HG03521 (cell line): ENCODE results near the gene CDK13.
"Not testable (repeated sequence)": the region's sequence is repeated elsewhere in the genome, so short reads cannot be mapped to it uniquely, and the experiment has no call there.

Source experiments
- ATAC-seq: cut with Tn5 transposase; IDR thresholded peaks from one replicate; pipeline ENCODE4 v1.9.1; 2021; ENCODE audit warnings: mild to moderate bottlenecking, moderate library complexity; ENCODE audit not compliant: unreplicated experiment

The CDK13 gene

GRCh38 chr7:40095695-40096327, 145.8 kb downstream of the CDK13 start:
- no peak for ATAC-seq

DNA sequence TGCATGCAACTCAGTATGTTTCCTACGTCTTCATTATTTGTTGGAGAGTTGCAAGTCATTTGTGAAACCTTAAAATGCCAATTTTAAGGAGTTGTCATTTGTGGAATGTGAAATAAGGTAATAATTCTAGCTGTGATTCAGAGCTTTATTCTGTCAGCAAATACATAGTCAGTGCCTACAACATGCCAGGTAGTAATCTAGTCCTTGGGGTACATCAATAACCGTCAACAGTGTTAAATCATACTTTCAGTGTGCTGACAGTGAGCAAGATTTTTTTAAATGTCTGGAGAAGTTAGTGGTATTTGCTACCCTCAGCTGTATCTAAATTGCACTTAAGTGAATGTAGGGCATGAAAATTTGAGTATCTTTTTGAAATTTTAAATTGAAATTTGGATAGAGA, 147.7 kb downstream of the CDK13 start:
- ATAC-seq: no peak

GRCh38 chr7:40098810-40099209, 148.8 kb downstream of the CDK13 start:
- no peak for ATAC-seq

DNA sequence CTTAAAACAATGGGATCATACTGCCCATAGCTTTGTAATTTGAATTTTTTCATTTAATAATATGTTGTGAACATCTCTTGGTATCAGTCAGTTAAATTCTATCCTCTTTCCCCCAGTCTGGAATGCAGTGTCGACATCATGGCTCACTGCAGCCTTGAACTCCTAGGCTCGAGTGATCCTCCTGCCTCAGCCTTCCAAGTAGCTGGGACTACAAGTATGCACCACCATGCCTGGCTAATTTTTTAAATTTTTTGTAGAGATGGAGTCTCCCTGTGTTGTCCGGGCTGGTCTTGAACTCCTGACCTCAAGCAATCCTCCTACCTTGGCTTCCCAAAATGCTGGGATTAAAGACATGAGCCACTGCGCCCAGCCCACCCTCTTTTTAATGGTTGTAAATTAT, 149.8 kb downstream of the CDK13 start:
- no peak for ATAC-seq

GRCh38 chr7:40101201-40101600, 151.1 kb downstream of the CDK13 start:
- no peak for ATAC-seq

GRCh38 chr7:40102897-40103296, 152.8 kb downstream of the CDK13 start:
- ATAC-seq: no peak

DNA sequence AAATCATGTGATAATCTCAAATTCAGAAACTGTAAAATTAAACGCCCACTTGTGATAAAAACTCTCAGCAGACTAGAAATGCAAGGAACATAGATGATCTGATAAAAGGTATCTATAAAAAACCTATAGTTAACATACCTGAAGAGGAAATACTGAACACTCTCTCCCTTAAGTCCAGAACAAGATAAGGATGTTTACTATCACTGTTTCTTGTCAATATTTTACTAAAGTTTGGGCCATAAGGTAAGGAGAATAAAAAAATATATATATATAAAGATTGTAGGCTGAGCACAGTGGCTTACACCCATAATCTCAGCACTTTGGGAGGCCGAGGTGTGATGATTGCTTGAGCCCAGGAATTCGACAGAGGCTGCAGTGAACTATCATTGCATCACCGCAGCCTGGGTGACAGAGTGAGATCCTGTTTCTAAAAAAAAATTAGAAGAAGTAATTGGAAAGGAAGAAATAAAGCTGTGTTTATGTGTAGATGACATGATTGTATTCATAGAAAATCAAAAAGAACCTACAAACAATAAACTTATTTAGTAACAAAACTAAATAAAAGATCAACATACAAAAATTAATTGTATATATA, 155.9 kb downstream of the CDK13 start:
- ATAC-seq: no peak

DNA sequence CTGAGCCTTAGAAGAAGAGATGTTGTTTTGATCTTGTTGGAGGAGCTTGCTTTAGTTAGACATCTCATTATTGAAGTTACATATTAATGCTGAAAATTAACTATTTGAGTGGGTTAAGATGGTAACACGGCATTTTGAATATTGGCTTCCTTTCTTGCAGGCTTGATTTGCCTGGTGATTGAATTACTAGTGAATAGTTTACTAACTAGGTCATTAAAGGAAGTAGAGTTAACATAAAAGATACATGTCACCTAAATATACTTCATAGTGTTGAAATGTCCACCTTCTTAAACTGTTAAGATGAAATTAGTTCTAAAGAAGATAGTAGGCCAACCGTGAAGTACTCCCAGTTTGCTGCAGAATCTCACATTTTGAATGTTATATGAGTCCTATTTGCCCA, 165.9 kb downstream of the CDK13 start:
- no peak for ATAC-seq

DNA sequence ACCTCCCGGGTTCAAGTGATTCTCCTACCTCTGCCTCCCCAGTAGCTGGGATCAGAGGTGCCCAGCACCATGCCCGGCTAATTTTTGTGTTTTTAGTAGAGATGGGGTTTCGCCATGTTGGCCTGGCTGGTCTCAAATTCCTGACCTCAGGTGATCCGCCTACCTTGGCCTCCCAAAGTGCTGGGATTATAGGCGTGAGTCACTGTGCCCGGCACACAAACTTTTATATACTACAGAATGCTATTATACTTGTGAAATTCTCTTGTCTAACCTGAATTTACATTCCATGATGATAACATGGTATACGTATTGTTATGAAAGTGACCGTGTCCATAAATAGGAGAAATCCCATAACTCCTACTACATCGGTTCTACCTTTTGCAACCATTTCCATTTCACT, 167.1 kb downstream of the CDK13 start:
- not testable (repeated sequence) for ATAC-seq

DNA sequence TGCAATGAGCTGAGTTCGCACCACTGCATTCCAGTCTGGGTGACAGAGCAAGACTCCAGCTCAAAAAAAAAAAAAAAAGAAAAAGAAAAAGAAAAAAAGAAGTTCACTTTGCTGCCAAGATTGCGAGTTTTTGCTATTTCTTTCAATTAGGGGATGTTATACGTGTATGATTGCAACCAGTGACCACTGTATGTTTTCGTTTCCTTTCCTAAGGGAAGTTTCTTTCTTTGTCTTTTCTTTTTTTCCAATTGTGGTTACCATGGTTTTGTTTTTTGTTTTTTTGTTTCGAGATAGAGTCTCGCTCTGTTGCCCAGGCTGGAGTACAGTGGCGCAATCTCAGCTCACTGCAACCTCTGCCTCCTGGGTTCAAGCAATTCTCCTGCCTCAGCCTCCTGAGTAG, 168.1 kb downstream of the CDK13 start:
- not testable (repeated sequence) for ATAC-seq

DNA sequence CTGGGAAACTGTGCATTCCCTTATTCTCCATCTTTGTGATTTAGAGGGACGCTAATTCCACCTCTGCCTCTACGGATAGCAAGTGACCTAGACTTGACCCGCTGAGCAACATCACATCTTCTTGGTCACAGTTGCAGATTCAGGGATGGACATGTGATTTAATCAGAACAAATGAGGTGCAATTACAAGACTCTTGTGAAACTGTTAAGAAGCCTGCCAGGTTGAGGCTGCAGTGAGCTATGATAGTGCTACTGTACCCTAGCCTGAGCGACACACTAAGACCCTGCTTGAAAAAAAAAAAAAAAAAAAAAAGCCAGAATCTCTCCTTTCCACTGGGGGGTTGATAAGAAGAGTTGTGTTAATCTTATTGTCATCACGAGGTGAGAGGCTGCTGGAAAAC, 170.0 kb downstream of the CDK13 start:
- no peak for ATAC-seq

DNA sequence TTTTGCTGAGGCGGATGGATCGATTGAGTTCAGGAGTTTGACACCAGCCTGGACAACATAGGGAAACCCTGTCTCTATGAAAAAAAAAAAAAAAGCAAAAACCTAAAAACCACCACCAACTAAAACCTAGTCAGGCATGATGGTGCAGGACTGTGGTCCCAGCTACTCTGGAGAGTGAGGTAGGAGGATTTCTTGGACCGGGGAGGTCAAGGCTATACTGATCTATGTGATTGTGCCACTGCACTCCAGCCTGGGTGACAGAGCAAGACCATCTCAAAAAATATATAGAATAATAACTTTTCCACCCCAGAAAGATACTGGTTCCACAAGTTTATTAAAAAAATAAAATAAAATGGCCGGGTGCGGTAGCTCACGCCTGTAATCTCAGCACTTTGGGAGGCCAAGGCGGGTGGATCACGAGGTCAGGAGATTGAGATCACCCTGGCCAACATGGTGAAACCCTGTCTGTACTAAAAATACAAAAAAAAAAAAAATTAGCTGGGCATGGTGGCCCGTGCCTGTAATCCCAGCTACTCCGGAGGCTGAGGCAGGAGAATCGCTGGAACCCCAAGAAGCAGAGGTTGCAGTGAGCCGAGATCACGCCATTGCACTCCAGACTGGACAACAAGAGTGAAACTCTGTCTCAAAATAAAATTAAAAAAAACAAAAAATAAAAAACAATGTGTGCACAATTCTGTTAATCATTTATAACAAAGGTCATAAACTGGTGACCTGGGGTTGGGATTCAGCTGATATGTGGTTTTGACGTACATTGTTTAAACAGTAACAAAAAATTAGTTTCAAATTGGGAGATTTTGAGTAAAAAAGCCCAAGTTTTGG, 172.3 kb downstream of the CDK13 start:
- ATAC-seq: not testable (repeated sequence)

DNA sequence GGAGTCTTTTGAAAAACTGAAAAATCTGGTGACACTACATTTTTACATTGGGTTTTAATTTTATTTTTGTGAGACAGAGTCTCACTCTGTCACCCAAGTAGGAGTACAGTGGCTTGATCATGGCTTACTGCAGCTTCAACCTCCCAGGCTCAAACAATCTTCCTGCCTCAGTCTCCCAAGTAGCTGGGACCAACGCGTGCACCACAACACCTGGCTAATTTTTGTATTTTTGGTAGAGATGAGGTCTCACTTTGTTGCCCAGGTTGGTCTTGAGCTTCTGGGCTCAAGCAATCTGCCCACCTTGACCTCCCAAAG, 172.8 kb downstream of the CDK13 start:
- ATAC-seq: no peak

DNA sequence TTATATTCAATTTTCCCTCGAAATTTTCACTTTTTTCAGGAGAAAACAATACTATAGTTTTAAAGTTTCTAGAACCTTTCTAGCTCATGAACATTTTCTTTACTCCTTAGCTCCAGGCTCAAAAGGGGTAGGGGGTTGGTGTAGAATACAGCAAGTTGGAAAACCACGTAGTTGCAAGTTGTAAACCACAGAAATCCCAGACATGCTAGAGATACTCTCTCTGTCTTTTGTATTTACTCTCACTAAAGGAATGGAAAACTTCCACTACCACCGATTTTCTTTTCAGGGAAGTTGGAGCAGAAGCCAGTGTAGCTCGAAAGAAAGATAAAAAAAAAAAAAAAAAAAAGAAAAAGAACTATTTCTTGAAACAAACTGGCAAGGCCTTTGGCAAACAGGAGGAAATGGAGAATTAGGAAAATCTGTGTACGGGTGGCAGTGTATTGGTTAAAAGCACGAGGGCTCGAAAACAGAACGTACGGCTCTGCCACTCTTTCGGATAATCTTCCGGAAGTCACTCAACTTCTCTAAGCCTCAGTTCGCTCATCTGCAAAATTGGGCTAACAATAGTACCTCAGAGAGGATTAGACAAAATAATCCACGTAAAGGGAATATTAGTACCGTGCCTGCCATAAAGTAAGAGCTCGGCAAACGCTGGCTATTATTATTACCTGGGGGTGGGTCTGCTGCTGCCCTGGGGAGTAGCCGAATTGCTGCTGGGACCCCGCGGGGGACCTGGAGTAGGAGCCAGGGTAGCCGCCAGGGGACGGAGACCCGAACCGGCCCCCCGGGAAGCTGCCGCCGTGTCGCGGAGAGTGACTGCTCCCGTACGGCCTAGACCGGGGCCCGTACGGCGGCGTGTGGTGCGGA, 183.7 kb downstream of the CDK13 start:
- no peak for ATAC-seq

GRCh38 chr7:40134428-40135316, 184.6 kb downstream of the CDK13 start, which contains the start of the genes MPLKIP and SUGCT:
TSS of gene MPLKIP (minus strand) at chr7:40134622. CDS start at chr7:40134567, 55 bp downstream.
TSS of gene SUGCT (plus strand) at chr7:40135005.
- peak; percentile 85 for ATAC-seq

DNA sequence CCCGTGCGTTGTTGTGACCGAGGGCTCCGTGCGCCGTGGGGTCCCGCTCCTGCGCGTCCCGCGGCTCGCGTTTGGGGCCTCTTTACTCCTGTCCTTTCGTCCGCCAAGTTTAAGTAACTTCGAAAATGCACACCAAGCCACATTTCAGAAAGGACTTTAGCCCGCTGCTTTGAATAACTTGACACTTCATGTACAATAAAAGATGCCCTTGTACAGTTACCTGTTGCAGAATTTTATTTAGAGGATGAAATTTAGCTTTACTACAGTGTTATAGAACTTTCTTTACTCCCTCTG, 185.2 kb downstream of the CDK13 start:
- peak; percentile 2 for ATAC-seq

GRCh38 chr7:40137563-40137962, 187.5 kb downstream of the CDK13 start:
- ATAC-seq: no peak

GRCh38 chr7:40138973-40139372, 188.9 kb downstream of the CDK13 start:
- no peak for ATAC-seq

DNA sequence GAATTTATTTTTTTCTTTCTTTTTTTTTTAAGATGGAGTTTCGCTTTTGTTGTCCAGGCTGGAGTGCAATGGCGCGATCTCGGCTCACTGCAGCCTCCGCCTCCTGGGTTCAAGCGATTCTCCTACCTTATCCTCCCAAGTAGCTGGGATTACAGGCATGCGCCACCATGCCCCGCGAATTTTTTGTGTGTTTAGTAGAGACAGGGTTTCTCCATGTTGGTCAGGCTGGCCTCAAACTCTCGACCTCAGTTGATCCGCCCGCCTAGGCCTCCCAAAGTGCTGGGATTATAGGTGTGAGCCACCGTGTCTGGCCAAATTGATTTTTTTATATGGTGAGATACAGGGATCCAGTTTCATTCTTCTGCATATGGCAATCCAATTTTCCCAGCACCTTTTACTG, 189.8 kb downstream of the CDK13 start:
- not testable (repeated sequence) for ATAC-seq

DNA sequence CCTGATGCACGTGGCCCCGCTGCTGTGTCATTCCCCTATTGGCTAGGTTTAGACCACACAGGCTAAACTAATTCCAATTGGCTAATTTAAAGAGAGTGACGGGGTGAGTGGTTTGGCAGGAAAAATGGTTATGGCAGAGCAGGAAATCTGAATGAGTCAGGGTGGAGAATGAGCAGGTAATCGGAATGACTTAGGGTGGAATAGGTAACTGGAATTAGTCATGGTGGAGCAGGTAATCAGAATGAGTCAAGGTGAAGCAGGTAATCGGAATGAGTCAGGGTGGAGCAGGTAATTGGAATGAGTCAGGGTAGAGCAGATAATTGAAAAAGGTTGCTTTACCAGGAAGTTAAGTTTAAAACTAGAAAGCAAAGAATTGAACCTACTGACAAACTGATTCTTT, 191.9 kb downstream of the CDK13 start:
- not testable (repeated sequence) for ATAC-seq
